T-helper 2 cell treated with Interferon-gamma antibody and Interleukin-4, amounts not matched to agents 5 μg/mL and 100 μg/mL, for 36 hours (primary cell): ENCODE measurements around the gene MRPS10.
A peak's percentile ranks its signal among the peaks of the same experiment; 100 is the strongest.
"Not testable (repeated sequence)": the region's sequence is repeated elsewhere in the genome, so short reads cannot be mapped to it uniquely, and the experiment has no call there.

Experiments
- DNase-seq: peaks from one replicate; pipeline ENCODE4 v3.0.0; 2021; ENCODE audit warnings: low spot score
- H3K27ac Mint-ChIP-seq: one replicate; pipeline ENCODE4 v1.8.0; 2021; ENCODE audit warnings: mild to moderate bottlenecking, mixed read lengths
- H3K27me3 Mint-ChIP-seq: one replicate; pipeline ENCODE4 v1.8.0; 2021; ENCODE audit warnings: low read depth, mixed read lengths
- H3K36me3 Mint-ChIP-seq: one replicate; pipeline ENCODE4 v1.8.0; 2021; ENCODE audit warnings: low read depth, mixed read lengths
- H3K4me1 Mint-ChIP-seq: one replicate; pipeline ENCODE4 v1.8.0; 2021; ENCODE audit warnings: low read depth, mixed read lengths
- H3K4me3 Mint-ChIP-seq: one replicate; pipeline ENCODE4 v1.8.0; 2022; ENCODE audit warnings: mild to moderate bottlenecking, moderate library complexity, mixed read lengths
- H3K9me3 Mint-ChIP-seq: one replicate; pipeline ENCODE4 v1.8.0; 2021; ENCODE audit warnings: mixed read lengths

The MRPS10 gene

DNA sequence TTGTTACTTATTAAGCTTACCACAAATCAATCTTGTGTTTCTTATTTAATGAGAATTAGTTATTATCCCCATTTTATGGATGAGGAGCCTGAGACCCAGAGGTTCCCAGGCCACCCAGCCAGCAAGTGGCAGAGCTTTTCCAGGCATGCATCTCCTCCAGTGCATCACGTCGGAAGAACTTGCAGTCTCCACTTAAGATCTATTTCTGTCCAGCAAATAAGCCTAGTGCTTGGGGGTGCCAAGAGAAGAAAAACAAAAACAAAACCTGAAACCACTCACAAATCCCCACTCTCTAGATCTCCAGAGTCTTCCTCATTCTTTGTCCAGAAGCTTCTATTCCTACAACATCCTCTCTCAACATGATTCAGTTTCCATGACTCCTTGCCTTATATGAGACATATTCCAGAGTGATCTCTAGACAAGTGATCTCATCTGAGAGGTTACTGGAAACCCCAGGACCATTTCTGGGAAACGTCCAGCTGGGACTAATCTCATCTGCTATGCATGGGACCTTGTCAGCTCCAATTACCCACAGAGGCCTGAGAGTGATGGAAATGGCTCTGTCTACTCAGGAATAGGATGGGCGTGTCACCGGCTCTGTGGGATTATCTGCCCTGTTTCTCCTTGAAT is 27.0 kb downstream of the MRPS10 start:
- H3K9me3 Mint-ChIP-seq = no peaks in the 10 kb centered on the region

DNA sequence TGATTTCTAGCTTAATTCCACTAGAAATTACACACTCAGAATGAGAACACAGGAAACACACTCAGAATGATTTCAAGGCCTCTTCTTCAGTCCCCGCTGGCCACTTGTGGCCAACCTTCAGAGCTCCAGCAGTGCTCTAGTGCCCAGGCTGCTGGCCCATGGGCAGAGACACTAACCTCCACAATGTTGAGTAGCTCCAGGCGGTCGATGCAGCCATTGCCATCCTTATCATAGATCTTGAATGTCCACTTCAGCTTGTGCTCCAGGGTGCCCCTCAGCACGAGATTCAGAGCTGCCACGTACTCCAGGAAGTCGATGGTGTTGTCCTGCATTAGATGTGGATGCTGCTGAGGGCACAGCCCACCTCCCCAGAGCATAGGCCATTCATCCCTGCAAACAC is 29.3 kb downstream of the MRPS10 start:
- Mint-ChIP-seq H3K4me3 (no peak overlapping the region), H3K4me1 (no peaks in the 10 kb centered on the region), H3K27ac (no peak overlapping the region), H3K9me3 (no peaks in the 10 kb centered on the region), H3K36me3 (no peaks in the 10 kb centered on the region), H3K27me3 (no peaks in the 10 kb centered on the region)
- DNase-seq = no peak

More for the DNA sequence above, 27.0 kb downstream of the MRPS10 start:
- Mint-ChIP-seq H3K27ac (no peak overlapping the region), H3K27me3 (no peaks in the 10 kb centered on the region), H3K4me1 (no peaks in the 10 kb centered on the region), H3K36me3 (no peaks in the 10 kb centered on the region), H3K4me3 (no peak overlapping the region)
- DNase-seq = no peak

DNA sequence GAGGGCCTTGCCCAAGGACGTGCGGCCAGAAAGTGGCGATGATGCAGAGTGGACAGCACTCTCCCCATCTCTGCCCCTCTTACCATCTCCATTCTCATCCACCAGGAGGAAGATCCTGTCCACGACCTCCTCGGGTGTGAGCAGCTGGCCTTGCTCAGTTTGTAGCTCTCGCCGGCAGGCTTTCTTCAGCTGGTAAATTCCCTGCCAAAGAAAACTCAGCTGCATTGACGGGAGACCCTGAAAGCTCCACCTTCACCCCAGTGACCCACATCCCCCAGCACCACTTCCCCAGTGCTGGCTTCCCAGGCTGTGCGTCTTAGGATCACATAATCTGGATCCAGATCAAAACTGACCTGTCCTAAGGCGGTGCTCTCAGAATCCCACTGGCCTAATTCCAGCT is 32.1 kb downstream of the MRPS10 start:
- Mint-ChIP-seq H3K27me3 (no peaks in the 10 kb centered on the region), H3K27ac (no peak overlapping the region), H3K9me3 (no peaks in the 10 kb centered on the region), H3K36me3 (no peaks in the 10 kb centered on the region), H3K4me3 (no peak overlapping the region), H3K4me1 (no peaks in the 10 kb centered on the region)
- DNase-seq = no peak

GRCh38 chr6:42184475-42184874 is 33.2 kb downstream of the MRPS10 start:
- no peak for DNase-seq
- no peak overlapping the region for H3K27ac Mint-ChIP-seq
- no peaks in the 10 kb centered on the region for H3K27me3 Mint-ChIP-seq
- H3K36me3 Mint-ChIP-seq = no peaks in the 10 kb centered on the region
- no peaks in the 10 kb centered on the region for H3K4me1 Mint-ChIP-seq
- H3K9me3 Mint-ChIP-seq = no peaks in the 10 kb centered on the region
- no peak overlapping the region for H3K4me3 Mint-ChIP-seq

DNA sequence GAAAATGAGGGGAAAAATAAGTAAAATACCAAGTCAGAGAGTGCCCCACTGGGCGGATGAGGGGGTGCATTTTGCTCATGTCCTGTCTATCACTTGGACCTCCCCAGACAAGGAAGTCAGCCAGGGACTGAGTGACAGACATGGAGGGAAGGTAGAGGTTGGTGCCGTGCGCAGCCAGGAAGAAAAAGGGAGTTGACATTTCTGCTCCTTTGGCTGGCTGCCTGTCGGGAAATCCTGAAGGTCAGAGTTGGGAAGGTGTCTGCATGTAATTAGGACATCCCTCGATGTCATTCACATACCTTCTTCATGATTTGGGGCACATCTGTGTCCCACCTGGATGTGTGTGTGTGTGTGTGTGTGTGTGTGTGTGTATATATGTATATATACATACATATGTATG is 35.6 kb downstream of the MRPS10 start:
- Mint-ChIP-seq H3K27ac (no peak overlapping the region), H3K9me3 (no peaks in the 10 kb centered on the region), H3K4me3 (no peak overlapping the region), H3K4me1 (no peaks in the 10 kb centered on the region), H3K27me3 (no peaks in the 10 kb centered on the region), H3K36me3 (no peaks in the 10 kb centered on the region)
- no peak for DNase-seq

- H3K36me3 Mint-ChIP-seq = no peaks in the 10 kb centered on the region
- H3K27ac Mint-ChIP-seq = no peak overlapping the region
- no peaks in the 10 kb centered on the region for H3K4me1 Mint-ChIP-seq
- H3K4me3 Mint-ChIP-seq = no peak overlapping the region
- H3K9me3 Mint-ChIP-seq = no peaks in the 10 kb centered on the region
- no peaks in the 10 kb centered on the region for H3K27me3 Mint-ChIP-seq
- peak; percentile 34 for DNase-seq
Measured at GRCh38 chr6:42179945-42180313, 37.7 kb downstream of the MRPS10 start.

- no peak overlapping the region for H3K27ac Mint-ChIP-seq
- no peak overlapping the region for H3K4me3 Mint-ChIP-seq
- H3K36me3 Mint-ChIP-seq = no peaks in the 10 kb centered on the region
Measured at GRCh38 chr6:42179261-42179944, 38.3 kb downstream of the MRPS10 start.

DNA sequence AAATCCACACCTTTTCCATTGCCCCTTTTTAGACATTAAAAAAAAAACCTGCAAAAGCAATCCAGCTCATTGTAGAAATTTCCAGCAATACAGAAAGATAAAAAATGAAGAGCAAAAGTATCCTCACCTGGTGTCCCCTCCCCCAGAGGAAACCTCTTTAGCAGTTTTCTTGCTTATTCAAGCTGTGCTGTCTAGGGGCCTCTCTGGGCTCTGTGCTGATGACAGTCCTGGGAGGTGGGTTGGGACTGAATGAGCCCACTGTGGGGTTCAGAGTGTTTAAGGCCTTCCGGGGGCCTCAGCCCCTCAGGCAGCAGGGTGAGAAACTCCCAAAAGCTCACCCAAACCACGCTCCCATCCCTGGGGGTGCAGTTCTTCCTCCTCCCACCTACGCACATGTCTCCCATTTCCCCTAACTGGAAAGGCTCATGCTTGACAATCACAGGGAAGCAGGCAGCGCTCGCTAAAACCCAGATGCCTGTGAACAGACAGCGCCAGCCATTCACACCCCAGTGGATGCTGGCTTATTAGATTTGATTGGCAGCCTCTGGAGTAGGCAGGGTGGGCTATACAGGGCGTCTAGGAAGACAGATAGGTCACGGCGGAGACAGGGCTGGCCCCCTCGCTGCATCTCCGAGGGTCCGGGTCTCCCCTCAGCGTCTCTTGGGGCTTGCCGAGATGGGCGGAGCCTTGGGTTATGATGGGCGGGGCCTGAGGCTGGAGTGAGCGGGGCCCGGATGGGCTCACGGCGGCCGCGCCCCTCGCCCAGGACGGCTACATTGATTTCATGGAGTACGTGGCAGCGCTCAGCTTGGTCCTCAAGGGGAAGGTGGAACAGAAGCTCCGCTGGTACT is 39.9 kb downstream of the MRPS10 start:
- Mint-ChIP-seq H3K4me3 (no peak overlapping the region), H3K27me3 (no peaks in the 10 kb centered on the region), H3K4me1 (no peaks in the 10 kb centered on the region), H3K27ac (no peak overlapping the region), H3K36me3 (no peaks in the 10 kb centered on the region), H3K9me3 (no peaks in the 10 kb centered on the region)
- DNase-seq = no peak

More at GRCh38 chr6:42179261-42179944, 38.3 kb downstream of the MRPS10 start:
- Mint-ChIP-seq H3K4me1 (no peaks in the 10 kb centered on the region), H3K9me3 (no peaks in the 10 kb centered on the region), H3K27me3 (no peaks in the 10 kb centered on the region)
- DNase-seq = no peak

DNA sequence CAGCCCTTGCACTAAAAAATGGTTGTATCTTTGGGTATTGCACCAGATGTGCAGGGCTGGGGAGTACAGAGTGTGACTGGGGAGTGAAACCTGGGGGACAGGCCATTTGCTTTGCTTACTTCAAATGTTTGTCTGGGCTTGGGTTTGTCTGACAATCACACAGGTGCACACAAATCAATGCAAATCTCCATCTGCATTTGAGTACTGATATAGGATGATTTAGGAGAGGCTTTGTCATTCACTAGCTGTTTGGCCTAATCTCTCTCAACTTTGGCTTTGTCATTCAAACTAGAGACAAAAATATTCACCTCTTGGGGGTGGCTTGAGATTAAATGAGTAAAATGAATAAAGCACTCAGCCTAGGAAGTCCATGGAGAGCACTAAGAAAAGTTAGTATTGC is 40.7 kb downstream of the MRPS10 start:
- H3K36me3 Mint-ChIP-seq = no peaks in the 10 kb centered on the region
- no peaks in the 10 kb centered on the region for H3K4me1 Mint-ChIP-seq
- DNase-seq = no peak
- no peaks in the 10 kb centered on the region for H3K9me3 Mint-ChIP-seq
- no peaks in the 10 kb centered on the region for H3K27me3 Mint-ChIP-seq
- H3K4me3 Mint-ChIP-seq = no peak overlapping the region
- no peak overlapping the region for H3K27ac Mint-ChIP-seq

- H3K27ac Mint-ChIP-seq = no peak overlapping the region
- no peaks in the 10 kb centered on the region for H3K27me3 Mint-ChIP-seq
- no peaks in the 10 kb centered on the region for H3K36me3 Mint-ChIP-seq
- H3K4me3 Mint-ChIP-seq = no peak overlapping the region
- H3K4me1 Mint-ChIP-seq = no peaks in the 10 kb centered on the region
- H3K9me3 Mint-ChIP-seq = no peaks in the 10 kb centered on the region
- DNase-seq = no peak
Measured at GRCh38 chr6:42175860-42176259, 41.8 kb downstream of the MRPS10 start.

- H3K27me3 Mint-ChIP-seq = no peaks in the 10 kb centered on the region
- no peaks in the 10 kb centered on the region for H3K9me3 Mint-ChIP-seq
- no peak for DNase-seq
- H3K36me3 Mint-ChIP-seq = no peaks in the 10 kb centered on the region
- H3K27ac Mint-ChIP-seq = no peak within 1 kb of the TSS
- no peaks in the 10 kb centered on the region for H3K4me1 Mint-ChIP-seq
- no peak within 1 kb of the TSS for H3K4me3 Mint-ChIP-seq
Measured at GRCh38 chr6:42173101-42173500, 44.6 kb downstream of the MRPS10 start, which contains the start of gene GUCA1A. TSS of gene GUCA1A (plus strand) at chr6:42173364. CDS start at chr6:42173614, 250 bp downstream.

- Mint-ChIP-seq H3K27ac (no peak overlapping the region), H3K4me3 (no peak overlapping the region), H3K36me3 (no peaks in the 10 kb centered on the region), H3K27me3 (no peaks in the 10 kb centered on the region), H3K4me1 (no peaks in the 10 kb centered on the region), H3K9me3 (no peaks in the 10 kb centered on the region)
- no peak for DNase-seq
Measured at GRCh38 chr6:42171813-42172581, 45.7 kb downstream of the MRPS10 start.

DNA sequence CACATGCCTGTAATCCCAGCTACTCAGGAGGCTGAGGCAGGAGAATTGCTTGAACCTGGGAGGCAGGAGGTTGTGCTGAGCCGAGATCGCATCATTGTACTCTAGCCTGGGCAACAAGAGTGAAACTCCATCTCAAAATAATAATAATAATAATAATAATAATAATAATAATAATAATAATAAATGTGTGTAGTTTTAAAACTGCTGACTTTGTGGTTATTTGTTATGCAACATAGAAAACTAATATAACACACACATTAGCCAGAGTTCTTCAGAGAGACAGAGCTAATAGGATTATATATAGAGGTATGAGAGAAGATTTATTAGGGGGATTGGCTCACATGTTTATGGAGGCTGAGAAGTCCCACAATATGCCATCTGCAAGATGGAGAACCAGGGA is 47.9 kb downstream of the MRPS10 start:
- not testable (repeated sequence) for H3K27me3 Mint-ChIP-seq, H3K27ac Mint-ChIP-seq, H3K9me3 Mint-ChIP-seq, H3K4me1 Mint-ChIP-seq, H3K4me3 Mint-ChIP-seq, H3K36me3 Mint-ChIP-seq, DNase-seq

GRCh38 chr6:42168650-42169049 is 49.0 kb downstream of the MRPS10 start:
- no peak overlapping the region for H3K4me3 Mint-ChIP-seq
- no peaks in the 10 kb centered on the region for H3K9me3 Mint-ChIP-seq
- H3K36me3 Mint-ChIP-seq = no peaks in the 10 kb centered on the region
- H3K4me1 Mint-ChIP-seq = peaks cover 4% of the 10 kb centered on the region
- H3K27ac Mint-ChIP-seq = no peak overlapping the region
- DNase-seq = no peak
- H3K27me3 Mint-ChIP-seq = no peaks in the 10 kb centered on the region
